K562 (cell line): ENCODE data around the gene CHN2. TPM values are rescaled to one million over a fixed set of nuclear protein-coding genes. Genes with fewer than 3 reads are reported as not detected.

Experiments
- ATAC-seq: fragments of 200-7000 bp; cut with Tn5 transposase; 3 replicates; pipeline ENCODE4 v1.9.1; 2020; ENCODE audit warnings: moderate library complexity
- BruUV-seq: library from RNA; stranded (reverse); fragments of 400-500 nt; replicated peaks from 2 replicates; lab custom pipeline; 2021; lab: Mats Ljungman, UMichigan
- CTCF ChIA-PET: fragments of 300-600 bp; formaldehyde crosslinking; extraction: SDS; loops from one replicate; lab custom pipeline; 2021; ENCODE audit warnings: low intra/inter-chr PET ratio; lab: Yijun Ruan, JAX
- POLR2A ChIA-PET: fragments of 300-600, 350-650 bp; sonication (Branson Sonifier 250); formaldehyde crosslinking; extraction: SDS; loops from one replicate; lab custom pipeline; 2021; ENCODE audit warnings: antibody characterized with exemption, inconsistent platforms; lab: Yijun Ruan, JAX
- DNase-seq, 4 experiments: peaks; one replicate each; pipeline versions ENCODE4 v3.0.0 to v3.0.0-alpha.2; 2011 to 2018; ENCODE audit warnings: low spot score in 3 of 4, mixed read lengths in 3 of 4; ENCODE audit errors: extremely low read depth in 1 of 4
- FAIRE-seq: peaks from 2 replicates; lab custom pipeline; 2011; peaks lifted over from hg19 to GRCh38; lab: Jason Lieb, UNC
- H2AFZ ChIP-seq: 2 replicates; pipeline ENCODE4 v1.6.0; 2011; ENCODE audit warnings: low read depth, low read length, control low read depth, inconsistent platforms
- H3K27ac ChIP-seq: fragments of 200-600 bp; 3 replicates; pipeline ENCODE4 v1.8.0; 2011; ENCODE audit warnings: low read depth, mild to moderate bottlenecking, control low read depth, inconsistent platforms, low read length, moderate library complexity, mixed read lengths; ENCODE audit errors: extremely low read depth
- H3K27me3 ChIP-seq, 2 experiments: fragments of 300-600 bp in 1 of 2; 2 replicates in 1 of 2; 3 replicates in 1 of 2; pipeline versions ENCODE4 v1.6.0 to v1.8.0; 2011; ENCODE audit warnings: inconsistent platforms in 2 of 2, low read length in 2 of 2, mild to moderate bottlenecking in 1 of 2, mixed read lengths in 1 of 2, moderate library complexity in 1 of 2; ENCODE audit not compliant: control insufficient read depth in 2 of 2, insufficient read depth in 2 of 2
- H3K36me3 ChIP-seq: fragments of 300-600 bp; 3 replicates; pipeline ENCODE4 v1.8.0; 2011; ENCODE audit warnings: mild to moderate bottlenecking, low read length, inconsistent platforms; ENCODE audit not compliant: control insufficient read depth, insufficient read depth
- H3K4me1 ChIP-seq, 2 experiments: fragments of 200-600 bp in 1 of 2; replicated peaks in 1 of 2; 2 replicates in 1 of 2; 3 replicates in 1 of 2; pipeline versions ENCODE4 v1.5.1 to v1.8.0; 2011; ENCODE audit warnings: inconsistent platforms in 2 of 2, low read length in 2 of 2, mild to moderate bottlenecking in 1 of 2, mixed read lengths in 1 of 2, moderate library complexity in 1 of 2; ENCODE audit not compliant: control insufficient read depth in 2 of 2, insufficient read depth in 2 of 2
- H3K4me2 ChIP-seq: 2 replicates; pipeline ENCODE4 v1.6.1; 2011; ENCODE audit warnings: low read length, control low read depth, inconsistent platforms, mixed read lengths; ENCODE audit not compliant: insufficient read depth
- H3K4me3 ChIP-seq: fragments of 200-600 bp; sonication (generic), shearing (Covaris generic); 2 replicates; pipeline ENCODE4 v1.5.1; 2016; ENCODE audit warnings: control low read depth, inconsistent platforms
- H3K79me2 ChIP-seq: fragments of 200-600 bp; 3 replicates; pipeline ENCODE4 v1.8.0; 2011; ENCODE audit warnings: low read length, inconsistent platforms; ENCODE audit not compliant: control insufficient read depth, insufficient read depth
- H3K9ac ChIP-seq, 2 experiments: 2 replicates each; pipeline versions ENCODE4 v1.6.0 to v1.6.1; 2011; ENCODE audit warnings: low read depth in 2 of 2, low read length in 2 of 2, control low read depth in 1 of 2, inconsistent platforms in 1 of 2, mild to moderate bottlenecking in 1 of 2, mixed read lengths in 1 of 2; ENCODE audit not compliant: insufficient read depth in 1 of 2
- H3K9me1 ChIP-seq: one replicate; pipeline ENCODE4 v1.6.0; 2011; ENCODE audit warnings: inconsistent platforms, mild to moderate bottlenecking, low read length, moderate library complexity; ENCODE audit not compliant: control insufficient read depth, insufficient read depth
- H3K9me3 ChIP-seq: replicated peaks from 2 replicates; pipeline ENCODE4 v1.5.1; 2011; ENCODE audit warnings: low read depth, low read length, inconsistent platforms; ENCODE audit not compliant: control insufficient read depth, insufficient read depth
- H4K20me1 ChIP-seq: replicated peaks from 2 replicates; pipeline ENCODE4 v1.6.1; 2011; ENCODE audit warnings: low read length, inconsistent platforms, mixed read lengths; ENCODE audit not compliant: control insufficient read depth, insufficient read depth
- CSDE1 ChIP-seq, 2 experiments: fragments of 450-650 bp; IDR thresholded peaks; 2 replicates each; pipeline ENCODE4 v1.6.1; 2016; ENCODE audit warnings: mild to moderate bottlenecking in 1 of 2
- ETV6 ChIP-seq, 3 experiments: fragments of 150-350 bp in 1 of 3; sonication (generic) in 1 of 3; formaldehyde crosslinking in 1 of 3; IDR thresholded peaks; 2 replicates each; pipeline versions ENCODE4 v1.6.1 to v1.8.0; 2014 to 2022; ENCODE audit warnings: borderline replicate concordance in 2 of 3, low read depth in 2 of 3, antibody characterized with exemption in 1 of 3, low read length in 1 of 3, mild to moderate bottlenecking in 1 of 3, missing genetic modification reagents in 1 of 3
- HNRNPLL ChIP-seq: fragments of 200-400 bp; formaldehyde crosslinking; IDR thresholded peaks from 2 replicates; pipeline ENCODE4 v1.6.1; 2017; ENCODE audit warnings: low read length, low read depth, mild to moderate bottlenecking; ENCODE audit not compliant: poor library complexity, severe bottlenecking
- MYBL2 ChIP-seq, 2 experiments: fragments of 450-650 bp in 1 of 2; sonication (generic) in 1 of 2; formaldehyde crosslinking in 1 of 2; IDR thresholded peaks; 2 replicates each; pipeline versions ENCODE4 v1.6.1 to v1.8.1; 2017 to 2022; ENCODE audit warnings: borderline replicate concordance in 1 of 2, inconsistent platforms in 1 of 2, low read depth in 1 of 2, mild to moderate bottlenecking in 1 of 2, missing genetic modification reagents in 1 of 2, moderate library complexity in 1 of 2
- NFE2L1 ChIP-seq: fragments of 450-650 bp; IDR thresholded peaks from 2 replicates; pipeline ENCODE4 v1.6.1; 2016; ENCODE audit warnings: missing genetic modification characterization, low read depth, mild to moderate bottlenecking, missing compliant biosample characterization, moderate library complexity, borderline replicate concordance
- SRSF7 ChIP-seq: fragments of 200-400 bp; formaldehyde crosslinking; optimal IDR thresholded peaks from 2 replicates; pipeline ENCODE3; 2017; ENCODE audit warnings: mild to moderate bottlenecking, low read depth, low read length
- ZNF175 ChIP-seq: fragments of 200-800 bp; sonication (Bioruptor generic); IDR thresholded peaks from 2 replicates; pipeline ENCODE4 v1.6.1; 2016; ENCODE audit warnings: low read depth, mild to moderate bottlenecking, missing genetic modification characterization, missing compliant biosample characterization
- WGBS: fragments of 100-300 bp; shearing (Covaris generic); methylation state at CpG from one replicate; pipeline ENCODE4 v1.1.6; 2016; ENCODE audit warnings: low coverage, mixed read lengths; ENCODE audit not compliant: insufficient coverage; ENCODE audit errors: missing lambda C conversion rate; 5-methylcytosine and 5-hydroxymethylcytosine counted together
- in situ Hi-C: fragments of 300-500 bp; cut with MboI; formaldehyde crosslinking; loops from 4 replicates; pipeline ENCODE4 v1.15.0; 2018; ENCODE audit warnings: inconsistent platforms, mixed read lengths
- intact Hi-C: fragments of 100-400 bp; cut with micrococcal nuclease; formaldehyde crosslinking; loops from 2 replicates; pipeline ENCODE4 v1.14.2; 2022
- polyA plus RNA-seq, 8 experiments: library from polyadenylated mRNA; depleted of rRNA in 4 of 8; stranded (reverse) in 5 of 8; unstranded in 3 of 8; fragments of >200 nt; fragmentation: Nextera tagmentation in 2 of 8; fragmentation: Illumina TruSeq in 1 of 8; extraction: Ambion mirVana in 2 of 8; extraction: Trizol in 1 of 8; gene quantifications; 2 replicates each; pipeline versions ENCODE4 v1.2.1 to v1.2.3, GENCODE V29; 2011 to 2014; ENCODE audit warnings: inconsistent platforms in 1 of 8, missing spikeins in 1 of 8
- total RNA-seq, 7 experiments: library from RNA; depleted of rRNA in 6 of 7; stranded (reverse); fragments of >200 nt in 6 of 7; fragmentation: Illumina TruSeq in 2 of 7; extraction: Trizol in 2 of 7; gene quantifications; 2 replicates each; pipeline versions ENCODE4 v1.2.1 to v1.2.3, GENCODE V29; 2011 to 2021; ENCODE audit warnings: low replicate concordance in 1 of 7

Gene CHN2
- total and polyA plus RNA-seq, 9 of the 15 experiments (the other 6 are each of a cell fraction or from before 2014, with no cell fraction given), result 0.12 to 2.1 (median 0.31) TPM; not detected in 1

DNA sequence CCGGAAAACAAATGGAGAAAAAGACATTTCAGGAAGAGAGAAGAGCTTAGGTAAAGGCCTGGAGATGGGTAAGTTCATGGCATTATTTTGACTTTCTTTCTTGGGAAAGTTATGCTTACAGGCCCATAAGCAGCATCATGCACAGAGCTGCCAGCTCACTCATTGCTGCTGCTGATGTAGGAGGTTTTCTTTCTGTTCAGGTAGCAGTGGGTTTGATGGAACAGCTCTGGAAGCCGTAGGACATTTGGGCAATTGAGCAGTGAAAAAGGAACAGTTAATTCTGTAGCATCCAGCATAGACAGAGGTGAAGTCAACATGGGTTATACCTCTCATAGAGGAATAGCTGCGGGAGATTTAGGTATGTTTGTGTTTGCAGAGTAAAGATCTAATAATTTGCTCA lies 3.3 kb downstream of the CHN2 start:
- intact Hi-C loops, result no loop called here
- no peaks in the 10 kb centered on the region for H3K36me3 ChIP-seq
- ChIA-PET CTCF (no interaction called here), POLR2A (no interaction called here)
- ATAC-seq (no peak), DNase-seq (no peak), FAIRE-seq (no peak)
- H3K9ac ChIP-seq, result no peak overlapping the region
- no TSS peak for BruUV-seq
- no peak overlapping the region for H3K4me3 ChIP-seq
- H3K4me2 ChIP-seq, result no peak overlapping the region
- H4K20me1 ChIP-seq, result no peaks in the 10 kb centered on the region; the same call in 1 of the 2 replicates
- H3K9me1 ChIP-seq, result no peaks in the 10 kb centered on the region
- in situ Hi-C loops, result no loop called here
- TF ChIP-seq ETV6 (IDR thresholded peaks at IDR 0.05; ENCODE audit: borderline replicate concordance in 1 of 2, low read depth in 2 of 2, low read length in 1 of 2) (no peak), ETV6 (CRISPR knock-in tag; IDR thresholded peaks at IDR 0.05; ENCODE audit: borderline replicate concordance) (no peak), NFE2L1 (tag) (no peak), MYBL2 (IDR thresholded peaks at IDR 0.05; ENCODE audit: low read depth) (no peak), MYBL2 (CRISPR knock-in tag; IDR thresholded peaks at IDR 0.05; ENCODE audit: borderline replicate concordance) (no peak), CSDE1 (IDR thresholded peaks at IDR 0.05) (no peak), SRSF7 (no peak), ZNF175 (no peak), HNRNPLL (no peak)
- peaks cover 11 to 19% of the 10 kb centered on the region in 2 experiments; a peak in 4 of 5 replicates for H3K27me3 ChIP-seq
- no peak overlapping the region for H3K27ac ChIP-seq
- no peaks in the 10 kb centered on the region for H3K79me2 ChIP-seq
- no peak overlapping the region for H2AFZ ChIP-seq
- no peaks in the 10 kb centered on the region for H3K9me3 ChIP-seq
- H3K4me1 ChIP-seq, result peaks cover 0 to 11% of the 10 kb centered on the region in 2 experiments; a peak in 1 of 5 replicates
- WGBS, result 5% methylated on average over 3 of the region's 3 CpGs
